Upper lobe of left lung (tissue), 6 donors: ENCODE data around the gene TMX2. TPM values are rescaled to one million over a fixed set of nuclear protein-coding genes. Genes with fewer than 3 reads are reported as not detected.
"Not testable (repeated sequence)": the region's sequence is repeated elsewhere in the genome, so short reads cannot be mapped to it uniquely, and the experiment has no call there.

ENCODE experiments used
- ATAC-seq, 2 donors: fragments of 200-7000 bp; cut with Tn5 transposase; one replicate each; pipeline ENCODE4 v1.9.1; 2022; ENCODE audit warnings: mild to moderate bottlenecking in 2 of 2, moderate library complexity in 2 of 2; ENCODE audit not compliant: low FRiP score in 2 of 2
- DNase-seq, 2 donors: peaks; one replicate each; pipeline ENCODE4 v3.0.0-alpha.2; 2019 to 2020
- H3K27ac ChIP-seq, 4 donors: fragments of 200-600 bp; sonication (generic); one replicate each; pipeline ENCODE4 v1.5.1; 2016 to 2019
- H3K27me3 ChIP-seq, 4 donors: fragments of 200-600 bp; sonication (generic); one replicate each; pipeline ENCODE4 v1.5.1; 2017 to 2019
- H3K36me3 ChIP-seq, 4 donors: fragments of 200-600 bp; sonication (generic); one replicate each; pipeline ENCODE4 v1.5.1; 2016 to 2019
- H3K4me1 ChIP-seq, 4 donors: fragments of 200-600 bp; sonication (generic); one replicate each; pipeline ENCODE4 v1.5.1; 2018 to 2019
- H3K4me3 ChIP-seq, 4 donors: fragments of 200-600 bp; sonication (generic); one replicate each; pipeline ENCODE4 v1.5.1; 2017 to 2019; ENCODE audit warnings: mild to moderate bottlenecking in 2 of 4, moderate library complexity in 1 of 4
- H3K9me3 ChIP-seq, 4 donors: fragments of 200-600 bp; sonication (generic); one replicate each; pipeline ENCODE4 v1.5.1; 2018 to 2019
- EP300 ChIP-seq, 4 donors: sonication (generic); formaldehyde crosslinking; IDR thresholded peaks; one replicate each; pipeline ENCODE4 v1.5.1; 2017; ENCODE audit warnings: antibody characterized with exemption in 4 of 4, control low read depth in 2 of 4
- POLR2A ChIP-seq, 4 donors: fragments of 450-650 bp; IDR thresholded peaks; one replicate each; pipeline ENCODE4 v1.5.1; 2016 to 2017; ENCODE audit warnings: antibody characterized with exemption in 4 of 4, mild to moderate bottlenecking in 2 of 4
- POLR2AphosphoS5 ChIP-seq, 2 donors: sonication (generic); formaldehyde crosslinking; IDR thresholded peaks; one replicate each; pipeline ENCODE4 v1.5.1; 2017; ENCODE audit warnings: antibody characterized with exemption in 2 of 2
- WGBS, 2 donors: methylation state at CpG; one replicate each; pipeline ENCODE4 v1.1.5; 2017 to 2018; 5-methylcytosine and 5-hydroxymethylcytosine counted together
- total RNA-seq, 6 donors: library from RNA; depleted of rRNA in 4 of 6; stranded (reverse); fragments of >200 nt in 4 of 6; gene quantifications; one replicate each; pipeline versions ENCODE4 v1.1.0 to v1.2.1, GENCODE V29; 2016 to 2021
- TF ChIP-seq, protein P1 (sequence below), 6 experiments: fragments of 450-650 bp in 4 of 6; fragments of 200-600 bp in 2 of 6; sonication (generic) in 2 of 6; IDR thresholded peaks; one replicate each; pipeline ENCODE4 v1.5.1; 2016 to 2019; ENCODE audit warnings: antibody characterized with exemption in 6 of 6
- donor health status: DM: no; HTN: no; CAD: no; lungs with moderate emphysema.
- donor health status: DM: no; HTN: yes; CAD: no; lungs with severe emphysema.

TMX2 gene
- total RNA-seq, 6 donors from 2014 or later: 16.2 to 67.3 (median 53.1) TPM

DNA sequence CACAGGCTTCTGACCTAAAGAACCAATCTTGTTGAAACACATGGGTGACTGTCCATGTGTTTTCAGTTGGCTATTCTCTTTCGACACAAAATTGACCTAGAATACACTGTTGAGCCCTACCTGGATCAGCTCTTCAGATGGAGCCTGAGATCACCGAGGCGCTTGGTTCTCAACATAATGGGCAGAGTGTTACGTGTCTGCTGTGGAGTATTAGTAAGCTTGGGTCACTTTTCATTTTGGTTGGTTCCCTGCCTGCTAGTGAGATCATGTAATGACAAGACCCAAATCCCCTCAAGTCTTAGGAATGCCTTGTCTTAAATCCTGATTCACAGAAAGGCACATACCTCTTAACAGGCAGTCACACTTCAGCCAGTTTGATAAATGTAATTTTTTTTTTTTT lies 9.1 kb upstream of the TMX2 start:
- ATAC-seq (no peak), DNase-seq (no peak)
- 94 to 96% methylated on average over 4 of the region's 4 CpGs for WGBS, 2 donors
- Histone ChIP-seq H3K27me3 (no peaks in the 10 kb centered on the region), H3K9me3 (no peaks in the 10 kb centered on the region), H3K36me3 (peaks cover 19 to 73% (median 55%) of the 10 kb centered on the region in 4 donors), H3K4me1 (no peaks in the 10 kb centered on the region), H3K4me3 (no peak overlapping the region), H3K27ac (no peak overlapping the region)
- TF ChIP-seq POLR2AphosphoS5 (IDR thresholded peaks at IDR 0.05): no peak
- TF ChIP-seq POLR2A (IDR thresholded peaks at IDR 0.05): no peak
- TF ChIP-seq, protein P1, sequence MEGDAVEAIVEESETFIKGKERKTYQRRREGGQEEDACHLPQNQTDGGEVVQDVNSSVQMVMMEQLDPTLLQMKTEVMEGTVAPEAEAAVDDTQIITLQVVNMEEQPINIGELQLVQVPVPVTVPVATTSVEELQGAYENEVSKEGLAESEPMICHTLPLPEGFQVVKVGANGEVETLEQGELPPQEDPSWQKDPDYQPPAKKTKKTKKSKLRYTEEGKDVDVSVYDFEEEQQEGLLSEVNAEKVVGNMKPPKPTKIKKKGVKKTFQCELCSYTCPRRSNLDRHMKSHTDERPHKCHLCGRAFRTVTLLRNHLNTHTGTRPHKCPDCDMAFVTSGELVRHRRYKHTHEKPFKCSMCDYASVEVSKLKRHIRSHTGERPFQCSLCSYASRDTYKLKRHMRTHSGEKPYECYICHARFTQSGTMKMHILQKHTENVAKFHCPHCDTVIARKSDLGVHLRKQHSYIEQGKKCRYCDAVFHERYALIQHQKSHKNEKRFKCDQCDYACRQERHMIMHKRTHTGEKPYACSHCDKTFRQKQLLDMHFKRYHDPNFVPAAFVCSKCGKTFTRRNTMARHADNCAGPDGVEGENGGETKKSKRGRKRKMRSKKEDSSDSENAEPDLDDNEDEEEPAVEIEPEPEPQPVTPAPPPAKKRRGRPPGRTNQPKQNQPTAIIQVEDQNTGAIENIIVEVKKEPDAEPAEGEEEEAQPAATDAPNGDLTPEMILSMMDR (IDR thresholded peaks at IDR 0.05): no peak
- TF ChIP-seq EP300 (IDR thresholded peaks at IDR 0.05): no peak

DNA sequence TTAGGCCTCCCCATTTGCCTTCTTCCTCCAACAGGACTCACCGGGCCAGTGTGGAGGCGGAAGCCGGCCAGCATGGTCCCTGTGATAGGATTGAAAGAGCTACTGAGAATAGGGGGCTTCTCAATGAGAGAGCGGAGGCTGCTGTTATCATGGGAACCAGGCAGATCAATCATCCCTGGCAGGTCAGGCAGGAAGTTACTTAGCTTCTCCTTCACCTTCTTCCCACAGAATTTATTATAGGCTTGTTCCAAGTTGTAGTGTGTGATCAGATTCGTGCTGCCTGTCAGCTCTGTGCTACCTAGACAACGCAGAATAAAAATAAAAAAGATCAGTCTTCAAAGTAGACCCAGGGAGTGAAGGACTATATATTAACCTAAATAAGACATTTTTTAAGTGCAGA lies 7.5 kb upstream of the TMX2 start:
- 88 to 93% methylated on average over 6 of the region's 6 CpGs for WGBS, 2 donors
- H3K27me3 ChIP-seq: no peaks in the 10 kb centered on the region
- H3K9me3 ChIP-seq: no peaks in the 10 kb centered on the region
- H3K27ac ChIP-seq: no peak overlapping the region
- no peak for ATAC-seq
- no peak overlapping the region for H3K4me3 ChIP-seq
- DNase-seq: no peak
- peaks cover 8 to 61% (median 40%) of the 10 kb centered on the region in 4 donors for H3K36me3 ChIP-seq
- H3K4me1 ChIP-seq: peaks cover 0 to 9% (median 0%) of the 10 kb centered on the region in 4 donors
- TF ChIP-seq, protein P1 (IDR thresholded peaks at IDR 0.05): no peak
- no peak for TF ChIP-seq POLR2AphosphoS5 (IDR thresholded peaks at IDR 0.05)
- TF ChIP-seq EP300 (IDR thresholded peaks at IDR 0.05): no peak
- no peak for TF ChIP-seq POLR2A (IDR thresholded peaks at IDR 0.05)

GRCh38 chr11:57705432-57705831 lies 7.0 kb upstream of the TMX2 start:
- H3K9me3 ChIP-seq, DNase-seq, H3K27me3 ChIP-seq, ATAC-seq, H3K4me3 ChIP-seq, H3K27ac ChIP-seq: not testable (repeated sequence)
- Histone ChIP-seq H3K4me1 (peaks cover 0 to 14% (median under 1%) of the 10 kb centered on the region in 4 donors), H3K36me3 (peaks cover 4 to 56% (median 35%) of the 10 kb centered on the region in 4 donors)
- WGBS, 2 donors: 64 to 73% methylated on average over 8 of the region's 8 CpGs

DNA sequence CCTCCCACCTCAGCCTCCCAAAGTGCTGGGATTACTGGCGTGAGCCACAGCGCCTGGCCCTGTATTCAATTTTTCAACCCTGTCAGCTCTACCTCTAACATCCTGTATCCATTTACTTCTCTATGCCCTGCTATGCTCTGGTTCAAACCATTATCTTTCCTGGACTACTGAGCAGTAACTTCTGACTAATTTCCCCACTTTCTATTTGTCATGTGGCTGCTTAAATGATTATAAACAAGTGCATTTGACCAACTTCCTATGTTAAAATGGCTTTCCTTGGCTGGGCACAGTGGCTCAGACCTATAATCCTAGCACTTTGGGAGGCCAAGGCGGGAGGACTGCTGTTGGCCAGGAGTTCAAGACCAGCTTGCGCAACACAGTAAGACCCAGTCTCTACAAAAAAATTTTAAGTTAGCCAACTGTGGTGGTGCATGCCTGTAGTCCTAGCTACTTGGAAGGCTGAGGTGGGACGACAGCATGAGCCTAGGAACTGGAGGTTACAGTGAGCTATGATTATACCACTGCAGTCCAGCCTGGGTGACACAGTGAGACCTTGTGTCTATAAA lies 2.5 kb upstream of the TMX2 start:
- TF ChIP-seq POLR2AphosphoS5 (IDR thresholded peaks at IDR 0.05) (no peak), POLR2A (IDR thresholded peaks at IDR 0.05) (no peak), EP300 (IDR thresholded peaks at IDR 0.05) (no peak)
- TF ChIP-seq, protein P1 (IDR thresholded peaks at IDR 0.05): no peak
- WGBS, 2 donors: 93 to 94% methylated on average over 5 of the region's 5 CpGs
- peaks cover 29 to 48% (median 29%) of the 10 kb centered on the region in 4 donors for H3K4me1 ChIP-seq

GRCh38 chr11:57711414-57712255 lies 758 bp upstream of the TMX2 start, which contains the start of gene MED19:
Gene MED19, minus strand, starts transcription at chr11:57712215. Its CDS starts 36 bp downstream, at chr11:57712179.
- H3K4me3 ChIP-seq: peak within 1 kb of the TSS; percentile 80 to 99 (median 92)
- WGBS, 2 donors: 7% methylated on average over 21 to 51 of the region's 51 CpGs
- no peaks in the 10 kb centered on the region for H3K27me3 ChIP-seq
- peaks cover 0 to 3% (median under 1%) of the 10 kb centered on the region in 4 donors for H3K36me3 ChIP-seq
- peak; percentile 94 to 95 for DNase-seq
- peaks cover 29 to 49% (median 31%) of the 10 kb centered on the region in 4 donors for H3K4me1 ChIP-seq
- ATAC-seq: peak; percentile 73 to 85
- TF ChIP-seq, protein P1 (IDR thresholded peaks at IDR 0.05): peak in 1 of 6 experiments; percentile 4
- no peak for TF ChIP-seq EP300 (IDR thresholded peaks at IDR 0.05)
- no peak for TF ChIP-seq POLR2AphosphoS5 (IDR thresholded peaks at IDR 0.05)
- TF ChIP-seq POLR2A (IDR thresholded peaks at IDR 0.05): peak in 3 of 4 donors; percentile 45 to 62 (median 46)
- peak within 1 kb of the TSS; percentile 85 to 91 (median 87) for H3K27ac ChIP-seq
- H3K9me3 ChIP-seq: no peaks in the 10 kb centered on the region

More for the DNA sequence above, 2.5 kb upstream of the TMX2 start:
- H3K4me3 ChIP-seq: no peak overlapping the region
- ATAC-seq: no peak
- no peak for DNase-seq
- no peaks in the 10 kb centered on the region for H3K27me3 ChIP-seq
- no peak overlapping the region for H3K27ac ChIP-seq
- H3K9me3 ChIP-seq: no peaks in the 10 kb centered on the region
- H3K36me3 ChIP-seq: peaks cover 0 to 14% (median 4%) of the 10 kb centered on the region in 4 donors
